Type B pancreatic cell (in vitro differentiated cells): Measurements from ENCODE around the gene WDR4. TPM values are rescaled to one million over a fixed set of nuclear protein-coding genes. Genes with fewer than 3 reads are reported as not detected.
"Not testable (repeated sequence)": the region's sequence is repeated elsewhere in the genome, so short reads cannot be mapped to it uniquely, and the experiment has no call there.

Source experiments
- DNase-seq: peaks from one replicate; pipeline ENCODE4 v3.0.0; 2021; ENCODE audit warnings: mixed read lengths; ENCODE audit not compliant: unreplicated experiment; ENCODE audit errors: extremely low spot score
- H3K27ac Mint-ChIP-seq: 2 replicates; pipeline ENCODE4 v1.8.0; 2021; ENCODE audit warnings: mild to moderate bottlenecking, mixed read lengths
- H3K27me3 Mint-ChIP-seq: 2 replicates; pipeline ENCODE4 v1.8.0; 2021; ENCODE audit warnings: mixed read lengths
- H3K36me3 Mint-ChIP-seq: 2 replicates; pipeline ENCODE4 v1.8.0; 2021; ENCODE audit warnings: mixed read lengths
- H3K4me1 Mint-ChIP-seq: one replicate; pipeline ENCODE4 v1.8.0; 2021; ENCODE audit warnings: mixed read lengths; ENCODE audit not compliant: unreplicated experiment
- H3K4me3 Mint-ChIP-seq: 2 replicates; pipeline ENCODE4 v1.8.0; 2021; ENCODE audit warnings: mild to moderate bottlenecking, mixed read lengths
- H3K9me3 Mint-ChIP-seq: 2 replicates; pipeline ENCODE4 v1.8.0; 2021; ENCODE audit warnings: mixed read lengths
- total RNA-seq: library from RNA; stranded (reverse); gene quantifications from 2 replicates; pipeline ENCODE4 v1.2.1, GENCODE V29; 2021; ENCODE audit warnings: low replicate concordance
- TF ChIP-seq, protein P1 (sequence below): fragments of 200-600 bp; sonication (generic); conservative IDR thresholded peaks from 2 replicates; pipeline ENCODE4 v1.5.0; 2021; ENCODE audit warnings: antibody characterized with exemption, mild to moderate bottlenecking

The WDR4 gene
- total RNA-seq, 1 donor from 2014 or later, result 25.6 TPM

GRCh38 chr21:42806509-42807140 lies 72.7 kb downstream of the WDR4 start:
- H3K27ac Mint-ChIP-seq, result no peak overlapping the region
- no peak for DNase-seq
- no peaks in the 10 kb centered on the region for H3K36me3 Mint-ChIP-seq
- H3K27me3 Mint-ChIP-seq, result peaks cover 29% of the 10 kb centered on the region
- peaks cover 9% of the 10 kb centered on the region for H3K4me1 Mint-ChIP-seq
- no peaks in the 10 kb centered on the region for H3K9me3 Mint-ChIP-seq
- H3K4me3 Mint-ChIP-seq, result no peak overlapping the region
- TF ChIP-seq, protein P1, sequence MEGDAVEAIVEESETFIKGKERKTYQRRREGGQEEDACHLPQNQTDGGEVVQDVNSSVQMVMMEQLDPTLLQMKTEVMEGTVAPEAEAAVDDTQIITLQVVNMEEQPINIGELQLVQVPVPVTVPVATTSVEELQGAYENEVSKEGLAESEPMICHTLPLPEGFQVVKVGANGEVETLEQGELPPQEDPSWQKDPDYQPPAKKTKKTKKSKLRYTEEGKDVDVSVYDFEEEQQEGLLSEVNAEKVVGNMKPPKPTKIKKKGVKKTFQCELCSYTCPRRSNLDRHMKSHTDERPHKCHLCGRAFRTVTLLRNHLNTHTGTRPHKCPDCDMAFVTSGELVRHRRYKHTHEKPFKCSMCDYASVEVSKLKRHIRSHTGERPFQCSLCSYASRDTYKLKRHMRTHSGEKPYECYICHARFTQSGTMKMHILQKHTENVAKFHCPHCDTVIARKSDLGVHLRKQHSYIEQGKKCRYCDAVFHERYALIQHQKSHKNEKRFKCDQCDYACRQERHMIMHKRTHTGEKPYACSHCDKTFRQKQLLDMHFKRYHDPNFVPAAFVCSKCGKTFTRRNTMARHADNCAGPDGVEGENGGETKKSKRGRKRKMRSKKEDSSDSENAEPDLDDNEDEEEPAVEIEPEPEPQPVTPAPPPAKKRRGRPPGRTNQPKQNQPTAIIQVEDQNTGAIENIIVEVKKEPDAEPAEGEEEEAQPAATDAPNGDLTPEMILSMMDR, result no peak

DNA sequence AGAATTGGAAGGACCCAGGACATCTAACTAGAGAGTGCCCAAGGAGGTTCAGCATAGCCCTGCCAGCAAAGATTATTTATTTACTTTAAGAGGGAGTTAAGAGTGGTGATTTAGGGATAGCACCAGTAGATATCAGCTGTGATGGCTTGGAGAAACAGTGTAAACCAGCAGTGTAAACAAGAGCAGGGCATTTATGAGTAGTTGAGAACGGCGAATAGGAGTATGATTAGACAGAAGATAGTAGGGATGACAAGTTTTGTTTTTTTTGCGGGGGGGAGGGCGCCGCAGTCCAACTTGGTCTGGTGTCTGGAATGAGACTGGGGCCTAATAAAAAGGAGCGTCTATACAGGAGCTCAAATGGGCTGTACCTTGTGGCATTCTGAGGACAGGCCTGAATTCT lies 77.7 kb downstream of the WDR4 start:
- H3K4me1 Mint-ChIP-seq, H3K4me3 Mint-ChIP-seq, DNase-seq, H3K36me3 Mint-ChIP-seq, H3K27ac Mint-ChIP-seq, H3K9me3 Mint-ChIP-seq: not testable (repeated sequence)
- H3K27me3 Mint-ChIP-seq, result peaks cover 28% of the 10 kb centered on the region

- no peaks in the 10 kb centered on the region for H3K9me3 Mint-ChIP-seq
- peaks cover 20% of the 10 kb centered on the region for H3K27me3 Mint-ChIP-seq
- TF ChIP-seq, protein P1, result no peak
- H3K27ac Mint-ChIP-seq, result no peak overlapping the region
- H3K4me1 Mint-ChIP-seq, result no peaks in the 10 kb centered on the region
- no peak overlapping the region for H3K4me3 Mint-ChIP-seq
- H3K36me3 Mint-ChIP-seq, result no peaks in the 10 kb centered on the region
- no peak for DNase-seq
Observed at GRCh38 chr21:42799948-42800347, 79.4 kb downstream of the WDR4 start.

DNA sequence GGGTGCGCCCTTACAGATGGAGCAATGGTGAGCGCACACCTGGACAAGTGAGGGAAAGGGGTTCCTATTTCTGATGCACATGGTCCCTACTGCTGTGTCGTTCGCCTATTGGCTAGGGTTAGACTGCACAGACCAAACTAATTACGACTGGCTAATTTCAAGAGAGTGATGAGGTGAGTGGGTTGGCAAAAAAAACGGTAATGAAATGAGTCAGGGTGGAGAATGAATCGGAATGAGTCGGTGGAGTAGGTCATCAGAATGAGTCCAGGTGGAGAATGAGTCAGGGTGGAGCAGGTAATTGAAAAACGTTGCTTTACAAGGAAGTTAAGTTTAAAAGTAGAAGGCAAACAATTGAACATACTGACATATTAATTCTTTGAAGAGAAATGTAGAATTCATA lies 79.8 kb downstream of the WDR4 start:
- DNase-seq, result no peak
- Mint-ChIP-seq H3K27me3 (peaks cover 18% of the 10 kb centered on the region), H3K4me3 (no peak overlapping the region), H3K36me3 (no peaks in the 10 kb centered on the region), H3K27ac (no peak overlapping the region), H3K9me3 (no peaks in the 10 kb centered on the region), H3K4me1 (no peaks in the 10 kb centered on the region)
- TF ChIP-seq, protein P1, result no peak

Other genes with a start within 250 kb of the WDR4 start
- 15.2 and 18.6 TPM in 2 replicates for gene PDE9A, start 225.9 kb downstream of the WDR4 start, total RNA-seq
- gene NDUFV3, start 13.8 kb upstream of the WDR4 start, total RNA-seq, result 38.6 and 43.3 TPM in 2 replicates
- gene ERVH48-1, start 46.1 kb upstream of the WDR4 start, total RNA-seq, result 1.8 TPM in 1 of 2 replicates, not detected in the other
- gene PKNOX1, start 95.0 kb upstream of the WDR4 start, total RNA-seq, result 14.6 and 25.4 TPM in 2 replicates
- gene CBS, start 196.3 kb upstream of the WDR4 start, total RNA-seq, result 44.1 and 68.6 TPM in 2 replicates
- 13.9 and 21.2 TPM in 2 replicates for gene U2AF1, start 228.0 kb upstream of the WDR4 start, total RNA-seq